ENCODE measurements around the gene SEPTIN5. TPM values are rescaled to one million over a fixed set of nuclear protein-coding genes. Genes with fewer than 3 reads are reported as not detected.

Gene SEPTIN5
- total RNA-seq, 1 experiment from 2014 or later: 2.0 TPM

DNA sequence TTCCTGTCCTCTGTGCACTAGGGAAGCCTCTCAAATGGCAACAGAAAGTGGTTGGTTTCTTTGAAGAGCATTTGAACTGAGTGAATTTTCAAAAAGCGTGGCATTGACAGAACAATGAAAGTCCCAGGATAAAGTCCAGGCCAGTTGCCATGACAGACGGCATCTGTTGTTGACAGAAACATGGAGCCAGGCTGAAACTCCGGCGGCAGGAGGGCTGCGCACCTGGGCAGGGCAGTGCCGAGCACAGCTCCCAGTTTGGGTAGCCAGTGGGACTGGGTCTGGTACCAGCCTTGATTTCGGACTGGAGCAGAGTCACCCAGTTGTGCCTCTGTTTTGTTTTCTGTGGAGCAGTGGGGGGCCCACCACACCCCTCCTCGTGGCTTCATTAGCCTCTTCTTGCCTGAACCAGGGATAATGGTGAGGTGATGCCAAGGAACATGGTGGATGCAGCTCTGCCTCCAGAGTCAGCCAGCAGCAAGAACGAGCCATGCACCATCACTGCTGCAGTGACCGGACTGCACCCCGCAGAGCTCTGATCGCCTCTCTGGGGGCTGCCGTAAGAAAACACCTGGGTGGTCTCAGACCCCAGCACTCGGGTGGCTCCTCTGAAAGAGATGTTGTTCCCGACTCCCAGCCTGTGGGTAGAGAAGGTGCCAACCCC, 9.8 kb upstream of the SEPTIN5 start:
- no peaks in the 10 kb centered on the region for H3K9me3 ChIP-seq (ENCODE audit: insufficient read depth, low read depth)
- BruUV-seq (replicated peaks): no TSS peak
- ChIA-PET CTCF (no interaction called here), POLR2A (ENCODE audit: unreplicated experiment) (no interaction called here)
- DNase-seq: no peak
- no peak overlapping the region for H2AFZ ChIP-seq
- H3K27ac ChIP-seq: no peak overlapping the region
- H3K9me2 ChIP-seq (ENCODE audit: insufficient read depth): no peaks in the 10 kb centered on the region
- H3K36me3 ChIP-seq (ENCODE audit: low read depth): no peaks in the 10 kb centered on the region
- H3K4me2 ChIP-seq: no peak overlapping the region
- H3K27me3 ChIP-seq (ENCODE audit: insufficient read depth, low read depth): no peaks in the 10 kb centered on the region
- no peaks in the 10 kb centered on the region for H3K4me1 ChIP-seq (replicated peaks; ENCODE audit: insufficient read depth)
- H3K4me3 ChIP-seq: no peak overlapping the region
- H4K20me1 ChIP-seq (ENCODE audit: insufficient read depth): no peaks in the 10 kb centered on the region
- no peaks in the 10 kb centered on the region for H3F3A ChIP-seq (ENCODE audit: insufficient read depth, low read depth)
- TF ChIP-seq EZH2 (IDR thresholded peaks at IDR 0.05; ENCODE audit: low read depth): no peak
- TF ChIP-seq CTCF (conservative IDR thresholded peaks at IDR 0.05): no peak
- intact Hi-C loops (cut with micrococcal nuclease; ENCODE audit: unreplicated experiment): no loop called here
- H3K79me2 ChIP-seq (ENCODE audit: low read depth): no peaks in the 10 kb centered on the region

DNA sequence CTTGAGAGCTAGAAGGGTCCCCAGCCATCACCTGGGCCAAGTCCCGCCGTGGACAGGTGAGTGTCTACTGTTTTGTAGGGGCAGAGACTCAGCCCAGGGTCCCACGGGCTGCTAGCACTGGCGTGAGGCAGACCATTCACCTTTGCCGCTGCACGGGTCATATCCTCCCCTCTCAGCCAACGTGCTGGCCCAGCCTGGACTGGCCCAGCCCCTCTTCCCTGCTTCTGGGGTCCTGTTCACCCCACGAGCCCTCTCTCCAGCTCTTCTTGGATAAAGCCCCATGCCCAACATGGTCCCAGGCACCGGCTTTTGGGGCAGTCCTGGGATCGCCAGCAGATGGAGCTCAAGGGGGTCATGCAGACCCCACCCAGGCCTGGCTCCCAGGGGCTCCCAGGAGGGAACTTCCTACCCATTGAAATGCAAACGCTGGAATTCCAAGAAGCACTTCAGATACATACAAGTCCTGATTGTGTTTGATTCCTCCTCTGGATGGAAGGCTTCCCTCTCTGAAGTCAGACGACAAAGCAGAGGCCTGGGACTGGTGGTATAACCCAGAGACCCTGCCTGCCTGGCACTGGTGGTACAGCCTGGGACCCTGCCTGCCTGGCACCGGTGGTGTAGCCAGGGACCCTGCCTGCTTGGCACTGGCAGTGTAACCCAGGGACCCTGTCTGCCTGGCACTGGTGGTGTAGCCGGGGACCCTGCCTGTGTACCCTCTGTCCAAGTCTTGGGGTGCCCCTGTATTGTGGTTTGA, 8.9 kb upstream of the SEPTIN5 start:
- Histone ChIP-seq H3F3A (ENCODE audit: insufficient read depth, low read depth) (no peaks in the 10 kb centered on the region), H2AFZ (no peak overlapping the region), H3K4me2 (no peak overlapping the region), H4K20me1 (ENCODE audit: insufficient read depth) (no peaks in the 10 kb centered on the region), H3K36me3 (ENCODE audit: low read depth) (no peaks in the 10 kb centered on the region), H3K9me2 (ENCODE audit: insufficient read depth) (no peaks in the 10 kb centered on the region), H3K4me3 (no peak overlapping the region), H3K79me2 (ENCODE audit: low read depth) (no peaks in the 10 kb centered on the region), H3K27me3 (ENCODE audit: insufficient read depth, low read depth) (no peaks in the 10 kb centered on the region), H3K9me3 (ENCODE audit: insufficient read depth, low read depth) (no peaks in the 10 kb centered on the region), H3K4me1 (replicated peaks; ENCODE audit: insufficient read depth) (no peaks in the 10 kb centered on the region), H3K27ac (no peak overlapping the region)
- intact Hi-C loops (cut with micrococcal nuclease; ENCODE audit: unreplicated experiment): no loop called here
- no peak for DNase-seq
- TF ChIP-seq CTCF (conservative IDR thresholded peaks at IDR 0.05) (no peak), EZH2 (IDR thresholded peaks at IDR 0.05; ENCODE audit: low read depth) (no peak)
- ChIA-PET POLR2A (ENCODE audit: unreplicated experiment) (no interaction called here), CTCF (no interaction called here)
- no TSS peak for BruUV-seq (replicated peaks)

- no peak for TF ChIP-seq EZH2 (IDR thresholded peaks at IDR 0.05; ENCODE audit: low read depth)
- TF ChIP-seq CTCF (conservative IDR thresholded peaks at IDR 0.05): no peak
- ChIA-PET POLR2A (ENCODE audit: unreplicated experiment) (no interaction called here), CTCF (no interaction called here)
- no peak overlapping the region for H3K4me2 ChIP-seq
- no peaks in the 10 kb centered on the region for H3F3A ChIP-seq (ENCODE audit: insufficient read depth, low read depth)
- H3K9me3 ChIP-seq (ENCODE audit: insufficient read depth, low read depth): no peaks in the 10 kb centered on the region
- H3K27me3 ChIP-seq (ENCODE audit: insufficient read depth, low read depth): no peaks in the 10 kb centered on the region
- no peaks in the 10 kb centered on the region for H3K79me2 ChIP-seq (ENCODE audit: low read depth)
- no peak overlapping the region for H2AFZ ChIP-seq
- DNase-seq: no peak
- intact Hi-C loops (cut with micrococcal nuclease; ENCODE audit: unreplicated experiment): no loop called here
- H3K36me3 ChIP-seq (ENCODE audit: low read depth): no peaks in the 10 kb centered on the region
- no peaks in the 10 kb centered on the region for H3K4me1 ChIP-seq (replicated peaks; ENCODE audit: insufficient read depth)
- BruUV-seq (replicated peaks): no TSS peak
- no peak overlapping the region for H3K27ac ChIP-seq
- H4K20me1 ChIP-seq (ENCODE audit: insufficient read depth): no peaks in the 10 kb centered on the region
- H3K9me2 ChIP-seq (ENCODE audit: insufficient read depth): no peaks in the 10 kb centered on the region
- no peak overlapping the region for H3K4me3 ChIP-seq
These were observed 7.6 kb upstream of the SEPTIN5 start for GRCh38 chr22:19706661-19707151.

All from PC-9 (cell line).